ENCODE results near the gene DNPH1. TPM values are rescaled to one million over a fixed set of nuclear protein-coding genes. Genes with fewer than 3 reads are reported as not detected.

Gene DNPH1
- total and polyA plus RNA-seq, 4 donors = 18.1 to 70.6 (median 67.0) TPM

DNA sequence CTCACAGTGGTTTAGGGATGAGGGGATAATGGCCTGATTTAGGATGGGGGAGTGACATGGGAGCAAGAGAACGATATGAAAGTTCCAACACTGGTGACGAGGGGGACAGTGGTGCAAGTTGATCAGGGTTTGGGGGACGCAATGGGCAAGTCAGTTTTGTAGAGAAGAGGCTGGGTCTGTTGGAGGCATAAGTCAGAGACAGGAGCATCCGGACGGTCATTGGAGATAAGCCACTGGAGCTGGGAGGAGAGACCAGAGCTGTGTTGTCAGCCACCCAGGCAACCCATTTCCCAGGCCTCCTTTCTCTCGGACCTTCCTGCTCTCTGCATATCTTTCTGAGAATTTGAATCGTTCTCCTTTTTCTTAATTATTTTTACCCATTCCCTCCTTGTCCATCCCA is 9.5 kb downstream of the DNPH1 start:
- 93% methylated on average over 5 of the region's 7 CpGs for WGBS (ENCODE audit: insufficient coverage)
- Histone ChIP-seq H3K4me3 (ENCODE audit: low read depth, low read length) (no peak overlapping the region), H3K36me3 (ENCODE audit: control insufficient read depth, insufficient read depth, low read length) (peaks cover 76% of the 10 kb centered on the region)

DNA sequence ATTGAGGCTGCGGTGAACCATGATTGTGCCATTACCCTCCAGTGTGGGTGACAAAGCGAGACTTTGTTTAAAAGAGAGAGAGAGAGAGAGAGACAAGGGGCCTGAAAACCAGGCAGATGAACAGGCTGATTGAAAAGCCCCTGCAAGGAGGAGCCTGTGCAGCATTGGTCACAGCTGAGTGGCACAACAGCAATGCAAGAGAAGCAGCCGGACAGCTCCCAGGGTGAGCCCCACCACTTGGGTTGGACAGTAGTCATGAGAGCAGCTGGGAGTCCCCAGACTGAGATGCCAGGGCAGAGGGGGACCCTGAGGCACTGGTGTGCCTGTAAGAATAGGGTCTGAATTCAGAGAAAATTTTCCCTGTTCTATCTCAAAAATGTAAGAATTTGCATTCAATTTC is 10.2 kb downstream of the DNPH1 start:
- no peaks in the 10 kb centered on the region for H3K27me3 ChIP-seq (ENCODE audit: control insufficient read depth, insufficient read depth, low read length)
- no peak overlapping the region for H3K27ac ChIP-seq (ENCODE audit: low read depth, low read length)

More for the DNA sequence above, 9.5 kb downstream of the DNPH1 start:
- Histone ChIP-seq H3K27me3 (ENCODE audit: control insufficient read depth, insufficient read depth, low read length) (no peaks in the 10 kb centered on the region), H3K9me3 (ENCODE audit: control insufficient read depth, insufficient read depth, low read length) (no peaks in the 10 kb centered on the region), H3K27ac (ENCODE audit: low read depth, low read length) (no peak overlapping the region), H3K4me1 (ENCODE audit: control insufficient read depth, insufficient read depth, low read length) (peaks cover 23% of the 10 kb centered on the region)
- no peak for DNase-seq (ENCODE audit: low read depth in 4 of 6, low spot score in 6 of 6)

DNA sequence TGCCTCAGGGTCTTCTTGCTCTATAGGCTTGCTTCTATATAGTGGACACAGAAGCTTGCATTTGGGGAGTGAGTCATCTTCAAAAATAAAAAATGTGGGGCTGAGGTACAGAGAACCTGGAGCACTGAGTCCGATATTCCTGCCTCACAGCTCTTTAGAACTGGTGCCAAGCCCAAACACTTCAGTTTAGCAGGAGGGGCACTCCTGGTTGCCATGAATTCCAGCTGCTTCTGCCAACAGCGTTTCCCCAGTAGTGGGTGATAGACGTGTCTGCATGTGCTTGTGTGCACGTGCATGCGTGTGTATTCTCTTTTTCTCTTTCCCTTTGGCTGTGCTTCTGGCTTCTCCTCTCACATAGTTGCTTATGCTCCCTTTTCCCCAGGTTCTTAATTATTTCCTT is 11.9 kb downstream of the DNPH1 start:
- Histone ChIP-seq H3K27me3 (ENCODE audit: control insufficient read depth, insufficient read depth, low read length) (no peaks in the 10 kb centered on the region), H3K4me3 (ENCODE audit: low read depth, low read length) (no peak overlapping the region), H3K9me3 (ENCODE audit: control insufficient read depth, insufficient read depth, low read length) (no peaks in the 10 kb centered on the region), H3K36me3 (ENCODE audit: control insufficient read depth, insufficient read depth, low read length) (peaks cover 72% of the 10 kb centered on the region), H3K4me1 (ENCODE audit: control insufficient read depth, insufficient read depth, low read length) (peaks cover 19% of the 10 kb centered on the region), H3K27ac (ENCODE audit: low read depth, low read length) (no peak overlapping the region)
- WGBS (ENCODE audit: insufficient coverage) = 64% methylated on average over 5 of the region's 5 CpGs
- DNase-seq (ENCODE audit: low read depth in 4 of 6, low spot score in 6 of 6) = no peak

More for the DNA sequence above, 10.2 kb downstream of the DNPH1 start:
- WGBS (ENCODE audit: insufficient coverage) = 50% methylated on average over 3 of the region's 3 CpGs
- Histone ChIP-seq H3K9me3 (ENCODE audit: control insufficient read depth, insufficient read depth, low read length) (no peaks in the 10 kb centered on the region), H3K4me3 (ENCODE audit: low read depth, low read length) (no peak overlapping the region), H3K4me1 (ENCODE audit: control insufficient read depth, insufficient read depth, low read length) (peaks cover 23% of the 10 kb centered on the region), H3K36me3 (ENCODE audit: control insufficient read depth, insufficient read depth, low read length) (peaks cover 75% of the 10 kb centered on the region)
- peak in 1 of 6 donors; percentile 33 for DNase-seq (ENCODE audit: low read depth in 4 of 6, low spot score in 6 of 6)

DNA sequence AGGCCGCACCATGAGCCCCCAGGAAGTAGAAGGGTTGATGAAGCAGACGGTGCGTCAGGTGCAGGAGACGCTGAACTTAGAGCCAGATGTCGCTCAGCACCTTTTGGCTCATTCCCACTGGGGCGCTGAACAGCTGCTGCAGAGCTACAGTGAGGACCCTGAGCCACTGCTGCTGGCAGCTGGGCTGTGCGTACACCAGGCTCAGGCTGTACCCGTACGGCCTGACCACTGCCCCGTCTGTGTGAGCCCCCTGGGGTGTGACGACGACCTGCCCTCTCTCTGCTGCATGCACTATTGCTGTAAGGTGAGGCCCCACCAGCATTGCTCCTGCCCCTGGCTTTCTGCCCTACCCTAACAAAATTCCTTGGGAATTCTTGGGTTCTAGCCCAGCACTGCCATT is 13.1 kb downstream of the DNPH1 start:
- WGBS (ENCODE audit: insufficient coverage) = 84% methylated on average over 12 of the region's 12 CpGs
- no peak overlapping the region for H3K4me3 ChIP-seq (ENCODE audit: low read depth, low read length)
- no peak for DNase-seq (ENCODE audit: low read depth in 4 of 6, low spot score in 6 of 6)
- H3K9me3 ChIP-seq (ENCODE audit: control insufficient read depth, insufficient read depth, low read length) = no peaks in the 10 kb centered on the region
- no peak overlapping the region for H3K27ac ChIP-seq (ENCODE audit: low read depth, low read length)
- H3K36me3 ChIP-seq (ENCODE audit: control insufficient read depth, insufficient read depth, low read length) = peaks cover 65% of the 10 kb centered on the region
- no peaks in the 10 kb centered on the region for H3K27me3 ChIP-seq (ENCODE audit: control insufficient read depth, insufficient read depth, low read length)
- peaks cover 7% of the 10 kb centered on the region for H3K4me1 ChIP-seq (ENCODE audit: control insufficient read depth, insufficient read depth, low read length)

DNA sequence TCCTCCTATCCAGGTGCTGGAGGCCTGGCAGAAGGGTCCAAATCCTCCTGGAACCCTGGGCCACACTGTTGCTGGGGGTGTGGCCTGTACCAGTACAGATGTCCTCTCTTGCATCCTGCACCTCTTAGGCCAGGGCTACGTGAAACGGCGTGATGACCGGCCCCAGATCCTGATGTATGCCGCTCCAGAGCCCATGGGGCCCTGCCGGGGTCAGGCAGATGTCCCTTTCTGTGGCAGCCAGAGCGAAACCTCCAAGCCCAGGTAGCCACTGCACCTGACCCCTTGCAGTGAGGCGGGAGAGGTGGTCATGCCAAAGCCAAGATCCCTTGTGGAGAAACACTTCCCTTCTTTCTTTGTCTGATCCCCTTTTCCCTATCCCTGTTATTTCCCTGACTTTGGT is 14.2 kb downstream of the DNPH1 start:
- Histone ChIP-seq H3K4me3 (ENCODE audit: low read depth, low read length) (no peak overlapping the region), H3K27ac (ENCODE audit: low read depth, low read length) (no peak overlapping the region), H3K36me3 (ENCODE audit: control insufficient read depth, insufficient read depth, low read length) (peaks cover 53% of the 10 kb centered on the region), H3K4me1 (ENCODE audit: control insufficient read depth, insufficient read depth, low read length) (no peaks in the 10 kb centered on the region), H3K9me3 (ENCODE audit: control insufficient read depth, insufficient read depth, low read length) (no peaks in the 10 kb centered on the region), H3K27me3 (ENCODE audit: control insufficient read depth, insufficient read depth, low read length) (no peaks in the 10 kb centered on the region)
- no peak for DNase-seq (ENCODE audit: low read depth in 4 of 6, low spot score in 6 of 6)
- WGBS (ENCODE audit: insufficient coverage) = 92% methylated on average over 8 of the region's 8 CpGs

DNA sequence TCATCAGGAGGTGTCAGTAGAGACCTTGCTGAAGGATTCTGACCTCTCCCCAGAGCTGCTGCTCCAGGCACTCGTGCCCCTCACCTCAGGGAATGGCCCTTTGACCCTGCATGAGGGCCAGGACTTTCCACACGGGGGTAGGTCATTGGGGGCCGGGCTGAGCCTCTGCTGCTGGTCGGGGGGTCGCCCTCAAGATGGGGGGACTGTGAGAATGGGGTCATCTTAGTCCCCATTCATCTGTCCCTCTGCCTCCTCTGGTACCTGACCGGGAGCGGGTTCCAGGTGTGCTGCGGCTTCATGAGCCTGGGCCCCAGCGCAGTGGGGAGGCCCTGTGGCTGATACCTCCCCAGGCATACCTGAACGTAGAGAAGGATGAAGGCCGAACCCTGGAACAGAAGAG is 15.8 kb downstream of the DNPH1 start:
- DNase-seq (ENCODE audit: low read depth in 4 of 6, low spot score in 6 of 6) = no peak
- H3K27ac ChIP-seq (ENCODE audit: low read depth, low read length) = no peak overlapping the region
- H3K4me3 ChIP-seq (ENCODE audit: low read depth, low read length) = no peak overlapping the region
- no peaks in the 10 kb centered on the region for H3K27me3 ChIP-seq (ENCODE audit: control insufficient read depth, insufficient read depth, low read length)
- 85% methylated on average over 7 of the region's 11 CpGs for WGBS (ENCODE audit: insufficient coverage)
- H3K36me3 ChIP-seq (ENCODE audit: control insufficient read depth, insufficient read depth, low read length) = peaks cover 41% of the 10 kb centered on the region
- no peaks in the 10 kb centered on the region for H3K4me1 ChIP-seq (ENCODE audit: control insufficient read depth, insufficient read depth, low read length)
- no peaks in the 10 kb centered on the region for H3K9me3 ChIP-seq (ENCODE audit: control insufficient read depth, insufficient read depth, low read length)

DNA sequence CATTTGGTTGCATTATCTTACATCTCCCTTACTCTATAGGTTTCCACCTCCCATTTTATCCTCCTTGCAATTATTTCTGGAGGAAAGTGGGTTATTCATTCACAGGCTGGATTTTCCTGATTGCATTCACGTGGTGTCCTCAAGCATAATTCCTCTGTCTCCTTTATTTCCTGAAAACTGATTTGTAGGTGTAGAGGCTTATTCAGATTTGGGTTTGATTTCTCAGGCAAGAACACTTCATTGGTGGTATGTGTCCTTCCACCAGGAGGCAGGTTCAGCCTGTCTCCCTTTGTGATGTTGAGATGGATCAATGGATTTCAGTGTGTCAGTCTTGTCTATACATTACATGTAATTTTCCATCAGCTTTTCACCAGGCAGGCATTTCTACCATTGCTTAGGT is 17.3 kb downstream of the DNPH1 start:
- Histone ChIP-seq H3K9me3 (ENCODE audit: control insufficient read depth, insufficient read depth, low read length) (no peaks in the 10 kb centered on the region), H3K36me3 (ENCODE audit: control insufficient read depth, insufficient read depth, low read length) (peaks cover 33% of the 10 kb centered on the region), H3K4me3 (ENCODE audit: low read depth, low read length) (no peak overlapping the region), H3K27ac (ENCODE audit: low read depth, low read length) (no peak overlapping the region), H3K27me3 (ENCODE audit: control insufficient read depth, insufficient read depth, low read length) (no peaks in the 10 kb centered on the region), H3K4me1 (ENCODE audit: control insufficient read depth, insufficient read depth, low read length) (no peaks in the 10 kb centered on the region)
- WGBS (ENCODE audit: insufficient coverage) = no CpG with 5 or more reads among the region's 1 CpG
- DNase-seq (ENCODE audit: low read depth in 4 of 6, low spot score in 6 of 6) = no peak

DNA sequence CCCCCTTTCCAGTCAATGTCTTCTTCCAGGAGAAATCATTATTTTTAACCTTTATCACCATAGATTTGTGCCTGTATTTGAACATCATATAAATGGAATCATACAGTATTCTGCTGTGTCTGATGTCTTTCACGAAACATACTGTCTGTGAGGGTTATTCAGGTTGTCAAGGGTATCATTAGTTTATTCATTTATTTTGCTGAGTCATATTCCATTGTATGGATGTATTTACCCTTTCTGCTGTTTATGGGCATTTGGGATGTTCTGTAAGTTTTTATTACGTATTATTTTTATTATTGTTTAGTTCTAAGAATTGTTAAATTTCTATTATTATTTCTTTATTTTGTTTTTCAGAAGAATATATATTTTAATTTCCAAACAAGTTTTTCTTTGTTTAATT is 22.0 kb downstream of the DNPH1 start:
- no peak for DNase-seq (ENCODE audit: low read depth in 4 of 6, low spot score in 6 of 6)
- H3K27ac ChIP-seq (ENCODE audit: low read depth, low read length) = no peak overlapping the region
- no peaks in the 10 kb centered on the region for H3K4me1 ChIP-seq (ENCODE audit: control insufficient read depth, insufficient read depth, low read length)
- WGBS (ENCODE audit: insufficient coverage) = no CpG with 5 or more reads among the region's 2 CpGs
- no peak overlapping the region for H3K4me3 ChIP-seq (ENCODE audit: low read depth, low read length)
- no peaks in the 10 kb centered on the region for H3K9me3 ChIP-seq (ENCODE audit: control insufficient read depth, insufficient read depth, low read length)
- H3K36me3 ChIP-seq (ENCODE audit: control insufficient read depth, insufficient read depth, low read length) = peaks cover 40% of the 10 kb centered on the region
- no peaks in the 10 kb centered on the region for H3K27me3 ChIP-seq (ENCODE audit: control insufficient read depth, insufficient read depth, low read length)

DNA sequence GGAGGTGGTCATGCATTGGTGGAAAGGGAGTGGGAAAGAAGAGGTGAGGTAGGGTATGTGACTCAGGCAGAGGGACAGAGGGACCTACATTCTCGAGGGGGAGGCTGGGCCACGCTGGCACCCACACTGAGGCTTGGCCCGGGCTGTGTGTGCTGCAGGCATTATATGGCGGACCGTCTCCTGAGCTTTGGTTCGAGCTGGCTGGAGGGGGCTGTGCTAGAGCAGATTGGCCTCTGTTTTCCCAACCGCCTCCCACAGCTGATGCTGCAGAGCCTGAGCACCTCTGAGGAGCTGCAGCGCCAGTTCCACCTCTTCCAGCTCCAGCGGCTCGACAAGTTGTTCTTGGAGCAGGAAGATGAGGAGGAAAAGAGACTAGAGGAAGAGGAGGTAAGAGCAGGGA is 23.4 kb downstream of the DNPH1 start:
- Histone ChIP-seq H3K27me3 (ENCODE audit: control insufficient read depth, insufficient read depth, low read length) (no peaks in the 10 kb centered on the region), H3K27ac (ENCODE audit: low read depth, low read length) (no peak overlapping the region), H3K36me3 (ENCODE audit: control insufficient read depth, insufficient read depth, low read length) (peaks cover 40% of the 10 kb centered on the region), H3K9me3 (ENCODE audit: control insufficient read depth, insufficient read depth, low read length) (no peaks in the 10 kb centered on the region), H3K4me1 (ENCODE audit: control insufficient read depth, insufficient read depth, low read length) (no peaks in the 10 kb centered on the region), H3K4me3 (ENCODE audit: low read depth, low read length) (no peak overlapping the region)
- DNase-seq (ENCODE audit: low read depth in 4 of 6, low spot score in 6 of 6) = no peak
- 89% methylated on average over 8 of the region's 10 CpGs for WGBS (ENCODE audit: insufficient coverage)

DNA sequence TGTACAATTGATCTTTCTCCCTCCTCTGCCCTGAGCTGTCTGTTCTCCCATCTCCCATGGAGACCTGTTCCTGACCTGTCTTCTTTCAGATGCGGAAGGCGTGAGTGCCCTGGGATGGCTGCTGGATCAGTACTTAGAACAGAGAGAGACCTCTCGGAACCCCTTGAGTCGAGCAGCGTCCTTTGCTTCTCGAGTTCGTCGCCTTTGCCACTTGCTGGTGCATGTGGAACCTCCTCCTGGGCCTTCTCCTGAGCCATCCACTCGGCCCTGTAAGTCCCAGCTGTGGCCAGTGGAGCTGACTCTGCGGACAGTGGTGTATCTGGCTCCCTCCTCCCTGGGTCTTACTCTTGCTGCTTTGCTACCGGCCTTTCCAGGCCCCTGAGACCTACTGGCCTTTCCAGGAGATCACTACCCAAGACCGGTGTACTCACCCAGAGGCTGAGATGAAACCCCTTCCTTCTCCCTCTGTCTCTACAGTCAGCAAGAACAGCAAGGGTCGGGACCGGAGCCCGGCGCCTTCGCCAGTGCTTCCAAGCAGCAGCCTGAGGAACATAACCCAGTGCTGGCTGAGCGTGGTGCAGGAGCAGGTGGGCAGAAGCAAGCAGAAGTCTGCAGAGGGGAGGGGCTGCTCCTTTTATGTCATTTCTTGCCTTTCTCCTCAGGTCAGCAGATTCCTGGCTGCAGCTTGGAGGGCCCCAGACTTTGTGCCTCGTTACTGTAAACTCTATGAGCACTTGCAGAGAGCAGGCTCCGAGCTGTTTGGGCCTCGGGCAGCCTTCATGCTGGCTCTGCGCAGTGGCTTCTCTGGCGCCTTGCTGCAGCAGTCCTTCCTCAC is 24.8 kb downstream of the DNPH1 start:
- H3K27me3 ChIP-seq (ENCODE audit: control insufficient read depth, insufficient read depth, low read length) = no peaks in the 10 kb centered on the region
- no peaks in the 10 kb centered on the region for H3K9me3 ChIP-seq (ENCODE audit: control insufficient read depth, insufficient read depth, low read length)
- H3K4me1 ChIP-seq (ENCODE audit: control insufficient read depth, insufficient read depth, low read length) = no peaks in the 10 kb centered on the region
- 93% methylated on average over 20 of the region's 23 CpGs for WGBS (ENCODE audit: insufficient coverage)
- no peak overlapping the region for H3K27ac ChIP-seq (ENCODE audit: low read depth, low read length)
- no peak for DNase-seq (ENCODE audit: low read depth in 4 of 6, low spot score in 6 of 6)
- peaks cover 51% of the 10 kb centered on the region for H3K36me3 ChIP-seq (ENCODE audit: control insufficient read depth, insufficient read depth, low read length)
- H3K4me3 ChIP-seq (ENCODE audit: low read depth, low read length) = no peak overlapping the region

Data from spinal cord (tissue), 10 donors.